ENCODE results near the gene ST6GALNAC4.

ST6GALNAC4 gene

DNA sequence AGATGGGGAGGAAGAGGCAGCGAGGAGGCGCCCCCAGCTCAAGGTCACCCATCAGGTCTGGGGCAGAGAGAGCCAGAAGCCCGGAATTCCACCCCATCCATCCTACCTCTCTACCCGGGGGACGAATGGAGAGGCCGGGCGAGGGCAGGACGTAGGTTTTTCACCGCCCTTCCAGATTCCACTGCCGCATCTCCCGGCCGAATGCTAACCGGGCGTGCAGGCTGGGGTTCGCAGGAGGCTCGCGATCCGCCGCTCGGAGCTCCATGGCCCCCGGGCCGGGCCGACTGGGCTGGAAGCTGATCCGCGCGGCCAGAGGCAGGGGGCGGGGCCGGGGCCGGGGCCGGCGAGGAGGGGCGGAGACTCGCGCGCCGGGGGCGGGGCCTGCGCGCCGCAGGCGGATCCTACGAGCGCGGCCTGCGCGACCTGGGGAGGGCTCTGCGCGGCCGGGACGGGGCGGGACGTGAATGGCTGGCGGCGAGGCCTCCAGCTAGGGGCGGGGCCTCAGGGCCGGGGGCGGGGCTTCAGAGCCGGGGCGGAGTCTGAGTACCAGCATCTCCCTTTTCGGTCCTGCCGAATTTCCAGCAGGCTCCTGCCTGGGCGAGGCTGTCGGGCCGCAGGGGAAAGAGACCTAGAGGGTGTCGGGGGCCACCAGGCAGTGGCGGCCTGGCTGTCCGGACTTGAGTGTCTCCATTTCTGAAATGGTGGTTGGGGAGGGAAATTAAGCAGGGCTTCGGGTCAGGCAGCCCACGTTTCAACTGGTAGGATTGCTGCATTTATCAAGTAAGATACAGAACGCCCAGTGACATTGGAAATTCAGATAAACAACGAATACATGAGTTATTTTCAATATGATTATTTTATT lies at the start of gene ST6GALNAC4 (continued):
- TF ChIP-seq, protein P1, sequence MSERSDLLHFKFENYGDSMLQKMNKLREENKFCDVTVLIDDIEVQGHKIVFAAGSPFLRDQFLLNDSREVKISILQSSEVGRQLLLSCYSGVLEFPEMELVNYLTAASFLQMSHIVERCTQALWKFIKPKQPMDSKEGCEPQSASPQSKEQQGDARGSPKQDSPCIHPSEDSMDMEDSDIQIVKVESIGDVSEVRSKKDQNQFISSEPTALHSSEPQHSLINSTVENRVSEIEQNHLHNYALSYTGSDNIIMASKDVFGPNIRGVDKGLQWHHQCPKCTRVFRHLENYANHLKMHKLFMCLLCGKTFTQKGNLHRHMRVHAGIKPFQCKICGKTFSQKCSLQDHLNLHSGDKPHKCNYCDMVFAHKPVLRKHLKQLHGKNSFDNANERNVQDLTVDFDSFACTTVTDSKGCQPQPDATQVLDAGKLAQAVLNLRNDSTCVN (tag by site-specific recombination; optimal IDR thresholded peaks at IDR 0.05), result peak; percentile 38
- peak; percentile 54 for TF ChIP-seq GLIS2 (tag by site-specific recombination; IDR thresholded peaks at IDR 0.05)
- no peak for TF ChIP-seq ZNF501 (tag by site-specific recombination; IDR thresholded peaks at IDR 0.05)
- no peak for TF ChIP-seq SP7 (tag by site-specific recombination; IDR thresholded peaks at IDR 0.05)
- TF ChIP-seq SCRT2 (tag by site-specific recombination; IDR thresholded peaks at IDR 0.05), result no peak
- TF ChIP-seq ZNF473 (tag by site-specific recombination; IDR thresholded peaks at IDR 0.05), result no peak
- TF ChIP-seq SP3 (tag by site-specific recombination; IDR thresholded peaks at IDR 0.05), result peak; percentile 13; the same call in 1 of the 2 replicates
- no peak for TF ChIP-seq ZNF624 (tag by site-specific recombination; IDR thresholded peaks at IDR 0.05)
- no peak for TF ChIP-seq ZNF623 (tag by site-specific recombination; IDR thresholded peaks at IDR 0.05)
- TF ChIP-seq YY2 (tag by site-specific recombination; IDR thresholded peaks at IDR 0.05), result no peak
- no peak for TF ChIP-seq ZNF423 (tag by site-specific recombination; IDR thresholded peaks at IDR 0.05)

DNA sequence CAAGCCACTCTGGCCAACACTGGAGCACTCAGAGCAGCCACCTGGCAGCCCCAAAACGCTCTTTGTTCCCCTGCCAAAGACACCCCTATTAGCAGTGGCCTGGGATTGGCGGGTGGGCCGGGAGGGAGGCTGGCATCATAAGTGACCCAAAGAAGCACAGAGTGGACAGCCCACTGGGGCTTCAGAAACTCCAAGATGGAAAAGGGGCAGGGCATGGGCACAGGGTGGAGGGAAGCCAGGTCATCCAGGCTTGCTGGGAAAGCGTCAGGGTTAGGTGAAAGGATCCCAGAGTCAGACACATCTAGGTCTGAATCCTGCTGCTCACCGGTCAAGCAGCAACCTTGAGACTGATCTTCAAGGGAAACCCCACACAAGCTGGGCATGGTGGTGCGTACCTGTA lies 49.1 kb upstream of the ST6GALNAC4 start:
- Histone ChIP-seq H3K4me1 (ENCODE audit: control insufficient read depth, insufficient read depth, low read length) (peaks cover 22% of the 10 kb centered on the region), H3K27ac (ENCODE audit: extremely low read depth, low read depth, low read length) (peak overlapping the region; percentile 68), H3K4me3 (ENCODE audit: low read depth, low read length) (no peak overlapping the region), H3K9me3 (ENCODE audit: control insufficient read depth, insufficient read depth, low read depth, low read length) (no peaks in the 10 kb centered on the region), H3K36me3 (ENCODE audit: control insufficient read depth in 2 of 2, insufficient read depth in 1 of 2, low read length in 2 of 2) (no peaks in the 10 kb centered on the region)
- TF ChIP-seq ZNF521 (tag by site-specific recombination; IDR thresholded peaks at IDR 0.05) (no peak), ZBTB8A (tag by site-specific recombination; IDR thresholded peaks at IDR 0.05) (no peak), ZBTB20 (tag by site-specific recombination; IDR thresholded peaks at IDR 0.05) (no peak), ZNF585B (tag by site-specific recombination; IDR thresholded peaks at IDR 0.05) (no peak)
- CTCF ChIA-PET, result interaction anchor here (0.7 to 2.3 kb wide), 6 partner anchors 10 to 152 kb away, joined by 3 to 11 read pairs (median 4); no protein-coding TSS in a partner anchor
- POLR2A ChIA-PET, result interaction anchor here (0.7 to 1.2 kb wide), 3 partner anchors 8 to 28 kb away, joined by 3 to 7 read pairs (median 6); partner anchors contain the start of gene DPM2

DNA sequence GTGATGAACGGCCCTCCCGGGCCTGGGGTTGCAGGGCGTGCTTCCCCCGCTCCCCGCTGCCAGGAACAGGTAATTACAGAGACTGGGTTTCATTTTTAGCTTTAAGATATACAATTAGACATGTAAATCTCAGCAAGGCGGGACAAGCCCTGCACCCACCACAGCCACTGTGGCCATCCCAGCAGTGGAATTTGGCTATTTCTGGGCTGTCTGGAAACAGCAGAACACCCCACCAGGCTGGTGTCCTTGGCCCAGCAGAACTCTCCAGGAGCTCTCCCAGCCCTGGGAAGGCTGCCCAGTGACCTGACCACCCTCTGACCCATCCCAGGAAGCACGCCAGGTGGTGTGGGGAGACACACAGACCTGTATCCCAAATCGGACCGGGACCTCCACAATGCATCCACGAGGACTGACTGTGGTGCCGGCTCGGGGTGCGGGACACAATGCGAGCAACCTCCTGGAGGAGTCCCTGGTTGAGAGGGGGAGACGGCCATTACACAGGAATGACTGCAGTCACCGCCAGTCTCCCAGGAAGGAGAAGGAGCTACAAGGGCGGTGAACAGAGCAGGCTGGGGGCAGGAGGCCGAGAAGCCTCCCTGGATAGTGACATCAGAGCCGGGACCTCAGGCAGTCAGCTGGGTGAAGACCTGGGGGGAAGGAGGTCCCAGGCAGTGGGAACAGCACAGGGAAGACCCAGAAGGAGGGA lies 46.7 kb upstream of the ST6GALNAC4 start:
- Histone ChIP-seq H3K27ac (ENCODE audit: extremely low read depth, low read depth, low read length) (no peak overlapping the region; the same call in 1 of the 2 replicates), H3K9me3 (ENCODE audit: control insufficient read depth, insufficient read depth, low read depth, low read length) (no peaks in the 10 kb centered on the region), H3K4me1 (ENCODE audit: control insufficient read depth, insufficient read depth, low read length) (peaks cover 7% of the 10 kb centered on the region), H3K4me3 (ENCODE audit: low read depth, low read length) (no peak overlapping the region), H3K36me3 (ENCODE audit: control insufficient read depth in 2 of 2, insufficient read depth in 1 of 2, low read length in 2 of 2) (no peaks in the 10 kb centered on the region)
- TF ChIP-seq ZNF548 (tag by site-specific recombination; IDR thresholded peaks at IDR 0.05), result no peak
- TF ChIP-seq SP7 (tag by site-specific recombination; IDR thresholded peaks at IDR 0.05), result peak; percentile 88
- TF ChIP-seq ZIC2 (tag by site-specific recombination; IDR thresholded peaks at IDR 0.05), result peak; percentile 73
- peak; percentile 95 for TF ChIP-seq ZNF341 (tag by site-specific recombination; IDR thresholded peaks at IDR 0.05; ENCODE audit: low read depth)
- TF ChIP-seq ZNF335 (tag by site-specific recombination; conservative IDR thresholded peaks at IDR 0.05), result peak; percentile 70
- TF ChIP-seq GLIS1 (tag by site-specific recombination; IDR thresholded peaks at IDR 0.05), result peak; percentile 64
- ChIA-PET POLR2A (interaction anchor here (0.9 kb wide), 1 partner anchor 8 kb away, joined by 3 read pairs; no protein-coding TSS in a partner anchor), CTCF (interaction anchor here (1.0 to 2.1 kb wide), 2 partner anchors 20 to 21 kb away, joined by 3 to 10 read pairs; no protein-coding TSS in a partner anchor)
